HG02571 (cell line): Measurements from ENCODE around the gene PI4K2A.
A peak's percentile ranks its signal among the peaks of the same experiment; 100 is the strongest.
"Not testable (repeated sequence)": the region's sequence is repeated elsewhere in the genome, so short reads cannot be mapped to it uniquely, and the experiment has no call there.

Source experiments
- ATAC-seq: cut with Tn5 transposase; IDR thresholded peaks from one replicate; pipeline ENCODE4 v1.9.1; 2021; ENCODE audit warnings: mild to moderate bottlenecking, moderate library complexity; ENCODE audit not compliant: unreplicated experiment

The PI4K2A gene

GRCh38 chr10:97631098-97631497 is 9.4 kb upstream of the PI4K2A start:
- no peak for ATAC-seq

GRCh38 chr10:97632949-97633884 is 7.3 kb upstream of the PI4K2A start, which contains the start of gene MORN4:
TSS of gene MORN4 (minus strand) at chr10:97633500. CDS start at chr10:97619653, 13,847 bp downstream.
- peak; percentile 99 for ATAC-seq

- ATAC-seq, result no peak
These were observed 6.5 kb upstream of the PI4K2A start for GRCh38 chr10:97633921-97634320.

GRCh38 chr10:97635577-97635976 is 4.9 kb upstream of the PI4K2A start:
- no peak for ATAC-seq

- not testable (repeated sequence) for ATAC-seq
These were observed 1.4 kb upstream of the PI4K2A start for GRCh38 chr10:97639090-97639489.

GRCh38 chr10:97640868-97641811 is 669 bp downstream of the PI4K2A start:
- peak; percentile 3 for ATAC-seq

- ATAC-seq, result not testable (repeated sequence)
These were observed 2.1 kb downstream of the PI4K2A start for GRCh38 chr10:97642471-97643159.

- ATAC-seq, result no peak
These were observed 3.0 kb downstream of the PI4K2A start for GRCh38 chr10:97643441-97643985.

- ATAC-seq, result no peak
These were observed 4.5 kb downstream of the PI4K2A start for GRCh38 chr10:97644936-97645335.

GRCh38 chr10:97647556-97647955 is 7.1 kb downstream of the PI4K2A start:
- ATAC-seq, result no peak

- peak; percentile 85 for ATAC-seq
These were observed 8.3 kb downstream of the PI4K2A start for GRCh38 chr10:97648562-97649404.

- ATAC-seq, result not testable (repeated sequence)
These were observed 8.9 kb downstream of the PI4K2A start for GRCh38 chr10:97649405-97649750.

- ATAC-seq, result no peak
These were observed 10.3 kb downstream of the PI4K2A start for GRCh38 chr10:97650726-97651125.

- no peak for ATAC-seq
These were observed 11.3 kb downstream of the PI4K2A start for GRCh38 chr10:97651773-97652172.

GRCh38 chr10:97656777-97657176 is 16.3 kb downstream of the PI4K2A start:
- ATAC-seq, result no peak

- no peak for ATAC-seq
These were observed 19.1 kb downstream of the PI4K2A start for GRCh38 chr10:97659589-97659988.

GRCh38 chr10:97664282-97664850 is 23.9 kb downstream of the PI4K2A start:
- no peak for ATAC-seq

- no peak for ATAC-seq
These were observed 26.5 kb downstream of the PI4K2A start for GRCh38 chr10:97666992-97667391.

- ATAC-seq, result no peak
These were observed 27.0 kb downstream of the PI4K2A start for GRCh38 chr10:97667463-97667862.
